GM18517 (cell line): ENCODE measurements around the gene ACTR8.

Experiments
- ATAC-seq: cut with Tn5 transposase; IDR thresholded peaks from one replicate; pipeline ENCODE4 v1.9.1; 2021; ENCODE audit warnings: mild to moderate bottlenecking, moderate library complexity; ENCODE audit not compliant: unreplicated experiment

ACTR8 gene

DNA sequence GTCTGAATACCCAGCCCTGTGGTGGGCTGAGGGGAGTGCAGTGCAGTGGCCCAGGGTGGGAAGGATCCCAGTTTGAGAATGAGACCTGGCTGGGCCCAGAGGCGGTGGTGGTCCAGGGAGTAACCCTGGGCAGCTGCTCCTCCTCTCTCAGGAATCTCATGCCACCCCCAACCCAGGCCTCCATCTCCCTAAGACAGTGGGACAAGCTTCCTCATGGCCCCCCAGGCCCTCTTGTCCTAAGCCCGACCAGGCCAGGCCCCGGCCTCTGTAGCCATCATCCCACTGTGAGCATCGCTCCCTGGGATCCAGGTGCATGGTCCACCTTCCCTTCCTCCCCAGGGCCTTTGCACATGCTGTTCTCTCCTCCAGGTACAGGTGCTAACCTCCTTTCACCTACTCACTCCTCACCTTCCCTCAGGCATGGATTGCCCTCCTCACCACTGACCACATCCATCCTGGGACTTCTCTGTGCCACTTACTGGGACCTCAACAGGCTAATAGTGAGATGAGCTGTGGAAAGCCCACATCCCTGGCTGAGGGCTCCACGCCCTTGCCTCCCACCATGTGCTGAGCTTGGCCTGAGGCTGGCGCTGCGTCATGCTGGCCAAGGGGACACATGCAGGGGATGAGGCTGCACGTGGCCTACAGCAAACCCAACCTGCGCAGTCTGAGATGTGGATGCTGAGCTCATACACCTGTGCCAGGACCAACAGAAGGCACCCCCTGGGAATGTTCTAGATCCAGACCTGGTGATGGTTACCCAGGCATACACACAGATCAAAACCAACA, 45.7 kb downstream of the ACTR8 start:
- no peak for ATAC-seq

- ATAC-seq, result no peak
Observed at GRCh38 chr3:53835257-53835656, 46.7 kb downstream of the ACTR8 start.

DNA sequence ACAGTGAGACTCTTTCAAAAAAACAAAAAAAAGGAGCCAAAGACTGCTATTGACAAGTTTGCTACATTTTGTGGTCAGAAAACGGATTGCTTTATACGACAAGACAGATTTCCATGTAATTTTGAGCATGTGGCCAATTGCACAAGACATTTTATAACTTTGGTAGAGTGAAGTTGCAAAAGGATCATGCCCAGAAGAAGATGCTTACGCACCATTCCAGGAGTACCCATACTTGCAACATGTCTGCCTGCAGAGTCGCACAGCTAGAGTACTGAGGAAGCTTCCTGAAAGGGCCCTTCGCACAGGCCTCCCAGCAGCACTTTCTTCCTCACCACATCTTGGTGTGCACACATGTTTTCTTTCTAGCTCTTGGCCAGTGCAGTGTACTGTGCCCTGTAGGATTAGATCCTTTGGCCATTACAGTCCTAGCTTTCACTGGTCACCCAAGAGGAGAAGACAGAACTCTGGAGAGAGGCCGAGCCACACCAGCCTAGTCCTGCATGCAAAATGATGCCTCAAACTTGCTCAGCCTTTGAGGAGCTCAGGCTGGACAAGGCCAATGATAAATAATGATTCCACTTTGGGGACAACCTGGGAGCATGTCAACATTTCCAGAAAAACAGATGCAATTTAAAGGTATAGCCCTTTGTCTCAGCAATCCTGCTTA, 47.4 kb downstream of the ACTR8 start:
- no peak for ATAC-seq

- ATAC-seq, result no peak
Observed at GRCh38 chr3:53833700-53834099, 48.3 kb downstream of the ACTR8 start.

DNA sequence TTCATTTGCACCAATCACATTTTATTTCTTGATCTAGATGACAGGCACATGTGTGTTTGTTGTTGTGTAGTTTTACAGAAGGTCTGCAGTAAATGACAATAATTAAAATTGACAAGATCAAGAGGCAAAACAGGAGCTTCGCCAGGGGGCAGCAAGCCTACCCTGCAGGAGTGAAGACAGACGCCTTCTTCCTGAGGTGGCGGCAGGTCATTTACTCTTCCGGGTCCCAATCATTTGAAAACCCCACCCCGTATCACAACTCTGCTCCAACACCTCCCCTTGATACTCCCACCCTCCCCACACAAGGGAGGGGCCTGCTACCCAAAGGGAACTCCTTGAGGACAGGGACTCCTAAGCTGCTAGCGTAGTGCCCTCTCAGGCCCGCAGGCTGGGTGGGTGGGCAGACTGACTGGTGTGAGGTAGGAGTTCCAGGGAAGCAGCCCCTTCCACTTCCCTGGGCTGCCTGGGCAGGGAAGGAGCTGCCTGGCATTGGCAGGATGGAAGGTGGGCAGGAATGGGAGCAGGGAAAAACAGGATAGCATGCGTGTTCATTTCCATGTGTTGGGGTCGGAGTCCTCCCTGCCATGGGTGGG, 48.8 kb downstream of the ACTR8 start:
- ATAC-seq, result no peak

DNA sequence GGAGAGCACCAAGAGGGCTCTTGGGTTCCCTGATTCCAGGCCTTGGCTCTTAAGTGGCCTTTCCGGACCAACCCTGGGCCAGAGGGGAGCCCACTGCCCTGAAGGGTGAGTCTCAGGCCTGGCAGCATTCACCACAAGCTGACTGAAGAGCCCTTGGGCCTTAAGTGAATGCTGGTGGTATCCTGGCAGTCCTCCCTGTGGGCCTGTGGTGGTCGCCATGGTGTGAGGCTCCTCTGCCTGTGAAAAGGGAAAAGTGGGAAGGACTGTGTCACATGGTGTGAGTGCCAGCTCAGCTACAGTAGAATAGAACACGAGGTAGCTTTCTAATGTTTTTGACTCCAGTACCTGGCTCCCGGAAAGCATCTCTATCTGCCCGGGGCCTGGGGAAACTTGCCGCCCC, 51.0 kb downstream of the ACTR8 start:
- no peak for ATAC-seq

GRCh38 chr3:53829605-53830004, 52.3 kb downstream of the ACTR8 start:
- no peak for ATAC-seq

DNA sequence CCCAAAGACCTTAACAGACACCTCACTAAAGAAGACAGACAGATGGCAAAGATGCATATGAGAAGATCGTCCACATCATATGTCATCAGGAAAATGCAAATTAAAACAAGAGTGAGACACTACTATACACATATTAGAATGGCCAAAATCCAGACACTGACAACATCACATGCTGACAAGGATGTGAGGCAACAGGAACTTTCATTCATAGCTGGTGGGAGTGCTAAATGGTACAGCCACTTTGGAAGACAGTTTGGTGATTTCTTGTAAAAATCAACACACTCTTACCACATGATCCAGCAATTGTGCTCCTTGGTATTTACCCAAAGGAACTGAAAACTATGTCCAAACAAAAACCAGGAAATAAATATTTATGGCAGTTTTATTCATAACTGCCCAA, 53.4 kb downstream of the ACTR8 start:
- no peak for ATAC-seq

- no peak for ATAC-seq
Observed at GRCh38 chr3:53826048-53826447, 55.9 kb downstream of the ACTR8 start.

DNA sequence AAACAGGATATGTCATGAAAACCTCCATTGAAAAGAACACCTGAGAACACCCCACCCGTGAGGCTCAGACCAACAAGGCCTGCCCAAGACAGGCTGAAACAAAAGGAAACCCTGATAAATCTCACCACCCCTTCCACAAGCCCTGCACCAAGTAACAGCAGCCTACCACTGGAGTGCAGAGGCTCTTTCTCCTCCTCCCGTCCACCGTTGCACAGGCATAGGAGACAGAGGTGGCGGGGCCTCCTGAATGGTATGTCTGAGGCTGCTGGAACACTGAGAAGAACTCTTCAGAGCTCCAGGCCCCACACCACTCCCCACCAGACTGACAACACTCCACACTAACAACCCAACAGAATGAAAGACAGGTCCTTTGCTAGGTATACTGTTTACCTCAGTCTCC, 57.2 kb downstream of the ACTR8 start:
- no peak for ATAC-seq

DNA sequence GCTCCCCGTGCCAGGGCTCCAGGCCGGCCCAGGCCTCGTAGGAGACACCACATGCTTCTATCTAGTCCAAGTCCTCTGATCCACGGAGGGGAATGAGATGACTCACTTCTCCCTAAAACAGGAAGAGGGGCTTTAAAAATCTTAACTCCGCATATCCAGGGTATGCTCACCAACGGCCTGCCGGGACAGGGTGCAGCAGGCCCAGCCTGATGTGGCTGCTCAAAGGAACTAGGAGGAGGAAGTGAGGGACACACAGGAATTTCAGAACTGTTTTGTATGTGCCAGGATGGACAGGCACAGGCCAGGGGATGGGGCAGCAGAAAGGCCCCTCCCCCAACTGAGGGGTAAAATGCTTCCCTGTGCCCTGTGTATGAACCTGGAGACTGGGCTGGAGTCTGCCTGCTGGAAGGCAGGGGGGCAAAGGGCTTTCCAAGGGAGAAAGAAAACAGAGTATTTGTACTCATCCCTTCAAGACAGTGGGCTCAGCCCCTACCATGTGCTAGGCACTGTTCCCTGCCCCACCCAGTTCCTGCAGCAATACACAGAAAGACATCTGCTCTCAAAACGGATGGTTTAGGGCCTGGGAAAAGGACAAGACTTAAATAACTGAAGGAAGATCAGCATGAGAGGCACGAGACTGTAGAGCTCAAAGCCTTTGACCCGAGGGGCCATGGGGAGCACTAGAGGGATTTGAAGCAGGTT, 57.8 kb downstream of the ACTR8 start:
- ATAC-seq, result no peak

DNA sequence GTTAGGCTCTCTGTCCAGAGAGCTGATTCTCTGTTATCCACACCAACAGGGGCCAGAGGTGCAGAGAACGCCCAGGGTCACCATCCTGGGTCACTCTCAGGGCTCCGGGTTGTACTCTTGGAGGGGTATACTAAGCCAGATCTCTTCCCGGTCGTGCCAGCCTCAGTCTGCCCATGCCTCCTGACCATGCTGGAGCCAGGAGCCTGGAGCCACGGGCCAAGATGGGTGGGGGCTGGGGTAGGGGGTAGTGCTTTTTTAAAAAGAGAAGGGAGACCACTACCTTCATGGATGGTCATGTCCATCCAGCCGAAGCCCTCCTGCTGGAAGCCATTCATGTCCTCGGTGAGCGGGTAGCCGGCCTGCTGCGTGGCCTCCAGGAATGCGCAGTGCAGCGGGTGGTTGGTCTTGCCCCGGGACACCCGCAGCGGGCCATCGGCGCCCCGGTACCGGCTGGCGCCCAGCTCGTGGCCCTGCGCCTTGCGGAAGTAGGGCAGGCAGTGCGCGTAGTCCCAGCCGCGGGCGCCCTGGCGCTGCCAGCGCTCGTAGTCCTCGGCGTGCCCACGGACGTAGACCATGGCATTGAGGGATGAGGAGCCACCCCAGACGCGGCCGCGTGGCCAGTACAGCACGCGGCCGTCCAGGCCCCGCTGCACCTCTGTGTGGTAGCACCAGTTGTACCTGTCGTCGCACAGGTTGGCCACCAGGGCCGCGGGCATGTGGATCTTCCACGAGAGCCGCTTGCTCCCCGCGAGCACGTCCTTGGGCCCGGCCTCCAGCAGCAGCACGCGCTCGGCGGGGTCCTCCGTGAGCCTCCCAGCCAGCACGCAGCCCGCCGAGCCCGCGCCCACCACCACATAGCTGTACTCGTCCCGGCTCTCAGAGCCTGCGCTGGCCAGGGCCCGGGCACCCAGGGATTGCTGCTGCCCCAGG, 58.7 kb downstream of the ACTR8 start:
- no peak for ATAC-seq

DNA sequence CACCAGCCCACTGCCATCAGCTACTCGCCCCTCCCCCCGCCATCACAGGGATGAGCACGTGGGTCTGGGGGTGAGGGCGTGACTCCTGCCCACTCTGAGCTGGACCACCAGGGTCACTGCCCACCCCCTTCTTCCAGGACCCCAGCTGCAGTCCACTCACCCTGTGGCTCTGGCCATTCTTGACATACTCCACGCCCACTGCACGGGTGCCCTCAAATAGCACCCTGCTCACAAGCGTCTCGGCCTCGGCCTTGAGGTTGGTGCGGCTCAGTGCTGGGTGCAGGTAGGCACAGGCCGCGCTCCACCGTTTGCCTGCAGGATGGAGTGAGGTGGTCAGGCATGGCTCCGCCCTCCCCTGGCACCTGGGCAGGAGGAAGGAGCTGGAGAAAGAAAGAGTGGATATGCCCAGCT, 59.6 kb downstream of the ACTR8 start:
- ATAC-seq, result no peak

DNA sequence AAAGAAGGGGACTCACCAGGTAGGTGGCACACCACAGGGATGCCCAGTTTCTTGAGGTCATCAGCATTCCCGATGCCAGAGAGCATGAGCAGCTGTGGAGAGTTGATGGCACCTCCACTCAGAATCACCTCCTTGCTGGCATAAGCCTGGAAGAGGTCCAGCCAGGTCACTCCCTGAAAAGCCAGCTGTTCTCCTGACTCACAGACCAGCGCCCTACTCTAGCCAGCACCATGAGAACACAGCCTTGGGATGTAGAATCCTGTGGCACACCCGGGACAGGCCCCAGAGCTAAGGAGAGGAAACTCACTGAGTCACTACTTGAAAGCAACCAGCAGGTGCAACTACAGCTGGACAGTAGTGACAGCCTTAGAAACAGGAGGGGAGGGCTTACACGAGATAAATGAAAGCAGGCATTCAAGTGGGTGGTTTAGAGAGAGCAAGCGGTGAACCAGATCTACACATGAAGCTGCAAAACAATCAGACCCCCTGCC, 60.3 kb downstream of the ACTR8 start:
- ATAC-seq, result no peak

DNA sequence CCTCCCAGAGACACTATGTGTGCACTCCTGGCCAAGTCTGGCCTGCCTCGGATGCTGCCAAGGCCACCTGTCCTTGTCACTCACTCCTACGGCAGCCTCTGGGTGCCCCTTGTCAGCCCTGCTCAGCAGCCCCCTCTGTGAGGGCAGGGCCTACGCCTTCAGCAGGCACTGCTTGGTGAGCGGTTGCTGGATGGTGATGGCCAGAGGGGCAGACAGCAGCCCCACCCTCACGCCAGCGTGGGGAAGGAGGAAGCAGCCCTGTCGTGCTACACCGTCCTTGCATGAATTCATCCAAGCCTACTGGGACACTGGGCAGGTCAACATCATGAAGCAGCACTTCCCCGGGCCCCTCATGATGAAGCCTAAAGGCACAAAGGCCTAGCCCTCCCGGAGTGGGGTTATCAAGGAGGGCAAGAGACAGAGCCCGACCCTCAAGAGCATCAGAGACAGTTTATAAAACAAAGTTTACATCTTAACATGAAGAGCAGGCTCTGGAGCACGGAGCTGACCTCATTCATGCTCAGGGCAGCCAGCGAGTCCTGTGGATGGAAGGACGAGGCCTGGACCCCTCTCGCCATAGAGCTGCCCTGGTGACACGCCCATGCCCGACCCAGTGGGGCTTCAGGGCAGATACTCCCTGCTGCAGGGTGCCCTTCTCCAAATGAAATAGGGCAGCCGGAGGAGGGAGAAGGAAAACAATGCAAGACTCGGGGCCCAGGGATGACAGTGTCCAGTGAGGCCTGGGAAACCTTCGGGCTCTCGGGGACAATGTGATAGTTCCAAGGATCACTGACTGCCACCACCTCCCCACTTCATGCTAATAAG, 61.0 kb downstream of the ACTR8 start:
- ATAC-seq, result no peak

DNA sequence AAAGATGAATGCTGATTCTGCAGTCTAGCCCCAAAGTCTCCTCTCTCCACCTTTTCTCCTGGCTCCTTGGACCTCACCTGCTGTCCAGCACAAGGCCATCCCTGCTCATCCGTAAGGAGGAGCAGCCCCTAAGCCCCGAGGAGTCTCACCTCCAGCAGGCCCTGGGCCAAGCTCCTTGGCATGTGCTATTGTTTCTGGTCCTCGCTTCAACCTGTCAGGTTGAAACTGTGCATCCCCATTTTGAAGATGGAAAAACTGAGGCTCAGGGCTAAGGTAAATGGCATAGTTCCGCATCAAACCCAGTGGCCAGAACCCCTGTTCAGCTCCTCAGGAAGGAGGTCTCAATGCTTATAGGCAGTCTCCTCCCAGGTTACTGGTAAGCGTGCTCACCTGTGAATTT, 61.9 kb downstream of the ACTR8 start:
- no peak for ATAC-seq

- ATAC-seq, result no peak
Observed at GRCh38 chr3:53819163-53819868, 62.6 kb downstream of the ACTR8 start.

- ATAC-seq, result no peak
Observed at GRCh38 chr3:53818221-53819162, 63.5 kb downstream of the ACTR8 start.
